Ovary (tissue), 9 donors: Measurements from ENCODE around the gene FXYD5. TPM values are rescaled to one million over a fixed set of nuclear protein-coding genes. Genes with fewer than 3 reads are reported as not detected.
A peak's percentile ranks its signal among the peaks of the same experiment; 100 is the strongest.

ENCODE experiments used
- DNase-seq, 5 donors: peaks; one replicate each; pipeline ENCODE4 v3.0.0-alpha.2; 2019 to 2020
- H3K27ac ChIP-seq, 2 donors: fragments of 200-600 bp; one replicate each; pipeline versions ENCODE4 v1.5.1 to v1.8.0; 2019 to 2022
- H3K27me3 ChIP-seq: fragments of 200-600 bp; one replicate; pipeline ENCODE4 v1.8.0; 2022
- H3K36me3 ChIP-seq: fragments of 200-600 bp; sonication (generic); one replicate; pipeline ENCODE4 v1.5.1; 2019
- H3K4me1 ChIP-seq: one replicate; pipeline ENCODE4 v1.8.1; 2013; ENCODE audit warnings: mild to moderate bottlenecking, moderate library complexity; ENCODE audit not compliant: insufficient read depth
- H3K4me3 ChIP-seq: fragments of 200-600 bp; sonication (generic); one replicate; pipeline ENCODE4 v1.5.1; 2017
- H3K9me3 ChIP-seq, 2 donors: fragments of 200-600 bp in 1 of 2; sonication (generic) in 1 of 2; one replicate each; pipeline versions ENCODE4 v1.5.1 to v1.8.1; 2013 to 2019; ENCODE audit warnings: mild to moderate bottlenecking in 1 of 2, moderate library complexity in 1 of 2
- EP300 ChIP-seq: sonication (generic); formaldehyde crosslinking; IDR thresholded peaks from one replicate; pipeline ENCODE4 v1.6.1; 2017; ENCODE audit warnings: antibody characterized with exemption
- POLR2A ChIP-seq: fragments of 450-650 bp; IDR thresholded peaks from one replicate; pipeline ENCODE4 v1.6.1; 2017; ENCODE audit warnings: antibody characterized with exemption, mild to moderate bottlenecking, moderate library complexity
- WGBS, 3 donors: extraction: QIAGEN DNeasy Blood & Tissue Kit in 1 of 3; methylation state at CpG; one replicate each; pipeline versions ENCODE4 v1.1.5 to v1.1.7; 2013 to 2017; 5-methylcytosine and 5-hydroxymethylcytosine counted together
- intact Hi-C, 4 donors: fragments of 100-400 bp; cut with DNase I; formaldehyde crosslinking; loops; one replicate each; pipeline versions ENCODE4 v1.11.0 to v1.15.1; 2022 to 2023
- polyA plus RNA-seq, 2 donors: library from polyadenylated mRNA; stranded (reverse); fragments of 200-250 nt in 1 of 2; fragments of 350-450 nt in 1 of 2; fragmentation: Illumina TruSeq in 1 of 2; extraction: RNeasy Lipid Tissue Mini Kit (QIAGEN cat#74804) in 1 of 2; gene quantifications; one replicate each; pipeline ENCODE4 v1.2.3, GENCODE V29; 2013 to 2014
- total RNA-seq, 7 donors: library from RNA; depleted of rRNA in 2 of 7; stranded (reverse); fragments of >200 nt in 2 of 7; fragmentation: NEBNext Ultra II Directional in 3 of 7; extraction: Animal tissue kit (Norgen Biotek cat#: 25700) in 3 of 7; gene quantifications; one replicate each; pipeline versions ENCODE4 v1.1.0 to v1.2.4, GENCODE V29; 2016 to 2023
- TF ChIP-seq, protein P1 (sequence below), 3 donors: fragments of 450-650 bp in 2 of 3; fragments of 200-600 bp in 1 of 3; IDR thresholded peaks; one replicate each; pipeline versions ENCODE4 v1.5.1 to v1.8.0; 2016 to 2022; ENCODE audit warnings: antibody characterized with exemption in 3 of 3, mild to moderate bottlenecking in 1 of 3
- donor health status: DM: no; HTN: no; CAD: no; lungs with moderate emphysema.
- donor health status: DM: no; HTN: no; CAD: no.
- donor health status: Bipolar disorder and iron deficiency.
- donor health status: DM: yes; HTN: yes; CAD: no.
- donor health status: DM: no; HTN: no; CAD: no.
- donor health status: DM: yes; HTN: yes; CAD: no.

Gene FXYD5
- total and polyA plus RNA-seq, 9 donors, result 8.2 to 79.3 (median 22.7) TPM

- intact Hi-C loops, result no loop called here
Measured at GRCh38 chr19:35130761-35131720, 23.5 kb upstream of the FXYD5 start.

GRCh38 chr19:35132254-35132653 lies 22.3 kb upstream of the FXYD5 start:
- no peaks in the 10 kb centered on the region for H3K27me3 ChIP-seq
- no peaks in the 10 kb centered on the region for H3K36me3 ChIP-seq
- TF ChIP-seq, protein P1, sequence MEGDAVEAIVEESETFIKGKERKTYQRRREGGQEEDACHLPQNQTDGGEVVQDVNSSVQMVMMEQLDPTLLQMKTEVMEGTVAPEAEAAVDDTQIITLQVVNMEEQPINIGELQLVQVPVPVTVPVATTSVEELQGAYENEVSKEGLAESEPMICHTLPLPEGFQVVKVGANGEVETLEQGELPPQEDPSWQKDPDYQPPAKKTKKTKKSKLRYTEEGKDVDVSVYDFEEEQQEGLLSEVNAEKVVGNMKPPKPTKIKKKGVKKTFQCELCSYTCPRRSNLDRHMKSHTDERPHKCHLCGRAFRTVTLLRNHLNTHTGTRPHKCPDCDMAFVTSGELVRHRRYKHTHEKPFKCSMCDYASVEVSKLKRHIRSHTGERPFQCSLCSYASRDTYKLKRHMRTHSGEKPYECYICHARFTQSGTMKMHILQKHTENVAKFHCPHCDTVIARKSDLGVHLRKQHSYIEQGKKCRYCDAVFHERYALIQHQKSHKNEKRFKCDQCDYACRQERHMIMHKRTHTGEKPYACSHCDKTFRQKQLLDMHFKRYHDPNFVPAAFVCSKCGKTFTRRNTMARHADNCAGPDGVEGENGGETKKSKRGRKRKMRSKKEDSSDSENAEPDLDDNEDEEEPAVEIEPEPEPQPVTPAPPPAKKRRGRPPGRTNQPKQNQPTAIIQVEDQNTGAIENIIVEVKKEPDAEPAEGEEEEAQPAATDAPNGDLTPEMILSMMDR (IDR thresholded peaks at IDR 0.05), result no peak
- no peak for TF ChIP-seq POLR2A
- DNase-seq, result no peak
- H3K4me1 ChIP-seq, result no peaks in the 10 kb centered on the region
- no peaks in the 10 kb centered on the region for H3K9me3 ChIP-seq
- no peak overlapping the region for H3K4me3 ChIP-seq
- no peak overlapping the region for H3K27ac ChIP-seq
- intact Hi-C loops, result no loop called here

More at GRCh38 chr19:35130761-35131720, 23.5 kb upstream of the FXYD5 start:
- Histone ChIP-seq H3K9me3 (no peaks in the 10 kb centered on the region), H3K27ac (no peak overlapping the region), H3K27me3 (no peaks in the 10 kb centered on the region), H3K4me1 (no peaks in the 10 kb centered on the region), H3K4me3 (no peak overlapping the region), H3K36me3 (no peaks in the 10 kb centered on the region)
- no peak for TF ChIP-seq EP300
- TF ChIP-seq POLR2A, result no peak
- TF ChIP-seq, protein P1 (IDR thresholded peaks at IDR 0.05), result no peak
- 71 to 77% (median 77%) methylated on average over 26 to 31 of the region's 31 CpGs for WGBS, 3 donors
- DNase-seq, result no peak

- intact Hi-C loops, result no loop called here
- peak overlapping the region in 1 of 2 donors; percentile 78 for H3K27ac ChIP-seq
- H3K27me3 ChIP-seq, result no peaks in the 10 kb centered on the region
- 56 to 62% (median 57%) methylated on average over 11 of the region's 11 CpGs for WGBS, 3 donors
- H3K9me3 ChIP-seq, result no peaks in the 10 kb centered on the region
- no peak for TF ChIP-seq EP300
- TF ChIP-seq POLR2A, result no peak
- TF ChIP-seq, protein P1 (IDR thresholded peaks at IDR 0.05), result no peak
- H3K36me3 ChIP-seq, result no peaks in the 10 kb centered on the region
- DNase-seq, result no peak
- H3K4me1 ChIP-seq, result peaks cover under 1% of the 10 kb centered on the region
- H3K4me3 ChIP-seq, result no peak overlapping the region
Measured at GRCh38 chr19:35133826-35134225, 20.7 kb upstream of the FXYD5 start.

- DNase-seq, result no peak
Measured at GRCh38 chr19:35134601-35135242, 19.8 kb upstream of the FXYD5 start, which contains the start of gene LGI4. Gene LGI4, minus strand, starts transcription at chr19:35135059. Its CDS starts 379 bp downstream, at chr19:35134680.

More at GRCh38 chr19:35134601-35135242, 19.8 kb upstream of the FXYD5 start, which contains the start of gene LGI4:
- 33 to 54% (median 53%) methylated on average over 14 to 15 of the region's 15 CpGs for WGBS, 3 donors
- intact Hi-C loops, result no loop called here
- TF ChIP-seq EP300 (no peak), POLR2A (no peak)
- TF ChIP-seq, protein P1 (IDR thresholded peaks at IDR 0.05), result no peak
- H3K27ac ChIP-seq, result peak within 1 kb of the TSS; percentile 70 to 78
- no peaks in the 10 kb centered on the region for H3K36me3 ChIP-seq
- H3K27me3 ChIP-seq, result no peaks in the 10 kb centered on the region
- no peaks in the 10 kb centered on the region for H3K9me3 ChIP-seq
- H3K4me1 ChIP-seq, result peaks cover 5% of the 10 kb centered on the region
- H3K4me3 ChIP-seq, result peak within 1 kb of the TSS; percentile 27
